IMR-90 (cell line): ENCODE results near the gene AP2M1.

Experiments
- BHLHE40 ChIP-seq: fragments of 150-350 bp; IDR thresholded peaks from 2 replicates; pipeline ENCODE4 v1.6.1; 2016; ENCODE audit warnings: mild to moderate bottlenecking, low read depth, low read length
- CEBPB ChIP-seq: IDR thresholded peaks from 2 replicates; pipeline ENCODE4 v1.6.1; 2012; ENCODE audit warnings: low read depth, low read length, improper control_type of control experiment
- CTCF ChIP-seq: conservative IDR thresholded peaks from 2 replicates; pipeline ENCODE4 v1.5.1; 2012; ENCODE audit warnings: mild to moderate bottlenecking, low read depth, low read length, improper control_type of control experiment
- FOS ChIP-seq: fragments of 150-350 bp; IDR thresholded peaks from 2 replicates; pipeline ENCODE4 v1.6.1; 2016; ENCODE audit warnings: low read depth, low read length
- MAZ ChIP-seq: IDR thresholded peaks from 2 replicates; pipeline ENCODE4 v1.6.1; 2012; ENCODE audit warnings: low read depth, mild to moderate bottlenecking, low read length, improper control_type of control experiment, moderate library complexity, borderline replicate concordance
- MXI1 ChIP-seq: IDR thresholded peaks from 2 replicates; pipeline ENCODE4 v1.6.1; 2012; ENCODE audit warnings: low read depth, mild to moderate bottlenecking, low read length, moderate library complexity, borderline replicate concordance
- NFE2L2 ChIP-seq: fragments of 150-350 bp; IDR thresholded peaks from 2 replicates; pipeline ENCODE4 v1.6.1; 2016; ENCODE audit warnings: low read depth, mild to moderate bottlenecking, low read length
- POLR2A ChIP-seq: IDR thresholded peaks from 2 replicates; pipeline ENCODE4 v1.6.1; 2012; ENCODE audit warnings: mild to moderate bottlenecking, low read depth, low read length
- RAD21 ChIP-seq: IDR thresholded peaks from 2 replicates; pipeline ENCODE4 v1.6.1; 2012; ENCODE audit warnings: low read length, improper control_type of control experiment
- RCOR1 ChIP-seq: IDR thresholded peaks from 2 replicates; pipeline ENCODE4 v1.6.1; 2012; ENCODE audit warnings: mild to moderate bottlenecking, low read length, improper control_type of control experiment; ENCODE audit not compliant: insufficient replicate concordance
- RFX5 ChIP-seq: IDR thresholded peaks from 2 replicates; pipeline ENCODE4 v1.8.0; 2012; ENCODE audit warnings: low read depth, mild to moderate bottlenecking, low read length, moderate library complexity
- SMC3 ChIP-seq: fragments of 150-350 bp; IDR thresholded peaks from 2 replicates; pipeline ENCODE4 v1.6.1; 2016; ENCODE audit warnings: low read depth, mild to moderate bottlenecking, antibody characterized with exemption, low read length, moderate library complexity
- USF2 ChIP-seq: fragments of 150-350 bp; IDR thresholded peaks from 2 replicates; pipeline ENCODE4 v1.6.1; 2017; ENCODE audit warnings: mild to moderate bottlenecking, antibody characterized with exemption, low read length, low read depth

GRCh38 chr3:184148076-184148475, 26.6 kb upstream of the AP2M1 start:
- TF ChIP-seq RFX5 (no peak), BHLHE40 (no peak), CTCF (no peak), FOS (no peak), POLR2A (no peak), RCOR1 (no peak), SMC3 (no peak), CEBPB (no peak), MAZ (no peak), USF2 (no peak), RAD21 (no peak), NFE2L2 (no peak), MXI1 (no peak)
